ENCODE measurements around the gene RIMBP2.

RIMBP2 gene

DNA sequence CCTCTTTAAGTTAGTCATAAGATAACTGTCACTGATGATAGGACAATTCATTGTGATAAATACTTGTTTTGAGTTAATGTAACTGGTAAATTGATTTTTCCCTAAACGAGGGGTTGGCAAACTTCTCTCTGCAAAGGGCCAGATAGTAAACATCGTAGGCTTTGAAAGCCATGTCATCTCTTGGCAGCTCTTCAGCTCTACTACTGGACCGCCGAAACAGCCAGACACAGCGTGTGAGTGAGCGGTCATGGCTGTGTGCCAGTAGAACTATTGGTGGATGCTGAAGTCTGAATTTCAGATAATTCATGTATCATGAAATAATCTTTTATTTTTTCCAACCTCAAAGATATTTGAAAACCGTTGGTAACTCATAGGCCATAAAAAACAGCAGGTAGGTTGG, 368.5 kb downstream of the RIMBP2 start:
- TF ChIP-seq, protein P1, sequence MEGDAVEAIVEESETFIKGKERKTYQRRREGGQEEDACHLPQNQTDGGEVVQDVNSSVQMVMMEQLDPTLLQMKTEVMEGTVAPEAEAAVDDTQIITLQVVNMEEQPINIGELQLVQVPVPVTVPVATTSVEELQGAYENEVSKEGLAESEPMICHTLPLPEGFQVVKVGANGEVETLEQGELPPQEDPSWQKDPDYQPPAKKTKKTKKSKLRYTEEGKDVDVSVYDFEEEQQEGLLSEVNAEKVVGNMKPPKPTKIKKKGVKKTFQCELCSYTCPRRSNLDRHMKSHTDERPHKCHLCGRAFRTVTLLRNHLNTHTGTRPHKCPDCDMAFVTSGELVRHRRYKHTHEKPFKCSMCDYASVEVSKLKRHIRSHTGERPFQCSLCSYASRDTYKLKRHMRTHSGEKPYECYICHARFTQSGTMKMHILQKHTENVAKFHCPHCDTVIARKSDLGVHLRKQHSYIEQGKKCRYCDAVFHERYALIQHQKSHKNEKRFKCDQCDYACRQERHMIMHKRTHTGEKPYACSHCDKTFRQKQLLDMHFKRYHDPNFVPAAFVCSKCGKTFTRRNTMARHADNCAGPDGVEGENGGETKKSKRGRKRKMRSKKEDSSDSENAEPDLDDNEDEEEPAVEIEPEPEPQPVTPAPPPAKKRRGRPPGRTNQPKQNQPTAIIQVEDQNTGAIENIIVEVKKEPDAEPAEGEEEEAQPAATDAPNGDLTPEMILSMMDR (IDR thresholded peaks at IDR 0.05) = no peak

Data from LNCAP (cell line).